NCI-H2029 treated with DMSO at 0.1 percent for 48 hours (cell line): ENCODE results near the gene FGF1.
A peak's percentile ranks its signal among the peaks of the same experiment; 100 is the strongest.

Experiments
- DNase-seq: peaks from one replicate; lab custom pipeline; 2025; lab: John Stamatoyannopoulos, UW

The FGF1 gene

DNA sequence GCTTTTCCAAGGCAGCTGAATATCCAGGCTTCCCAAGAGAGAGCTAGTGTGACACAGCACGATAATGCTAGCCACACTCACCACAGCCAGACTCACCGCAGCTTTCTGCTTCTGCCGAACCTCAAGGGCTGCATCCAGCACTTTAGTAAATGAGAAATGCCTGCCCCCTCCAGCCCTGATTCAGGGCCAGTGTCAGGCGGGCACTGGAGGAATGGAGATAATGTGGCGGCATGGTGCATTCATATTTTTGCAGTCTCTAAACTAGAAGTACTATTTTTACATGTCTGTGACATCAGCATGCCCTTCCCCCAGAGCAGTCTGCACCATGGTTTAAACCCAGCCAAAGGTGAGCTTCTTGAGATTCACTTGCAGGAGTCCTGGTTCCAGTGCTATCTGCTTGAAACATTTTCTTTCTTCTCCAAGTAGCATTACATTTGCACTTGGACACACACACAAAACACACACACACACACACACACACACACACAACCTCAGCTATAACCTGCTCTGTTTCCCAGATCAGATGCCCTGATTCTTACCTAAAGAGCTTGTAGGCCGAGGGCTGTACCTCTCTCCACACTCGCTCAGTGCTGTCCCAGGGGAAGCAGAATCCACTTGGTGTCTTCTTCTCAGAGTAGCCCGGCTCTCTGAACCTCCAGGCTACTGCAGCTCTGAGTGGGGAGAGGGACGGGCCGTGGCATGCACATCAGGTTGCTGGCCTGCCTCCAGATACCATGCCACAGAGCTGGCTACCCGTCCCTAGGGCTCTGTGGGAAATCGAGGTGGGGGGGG, at the start of gene FGF1:
Gene FGF1 (minus strand): TSS at position 673 of the 792 bp plus-strand sequence. CDS start 71,963 bp downstream, outside the sequence.
- DNase-seq = no peak

DNA sequence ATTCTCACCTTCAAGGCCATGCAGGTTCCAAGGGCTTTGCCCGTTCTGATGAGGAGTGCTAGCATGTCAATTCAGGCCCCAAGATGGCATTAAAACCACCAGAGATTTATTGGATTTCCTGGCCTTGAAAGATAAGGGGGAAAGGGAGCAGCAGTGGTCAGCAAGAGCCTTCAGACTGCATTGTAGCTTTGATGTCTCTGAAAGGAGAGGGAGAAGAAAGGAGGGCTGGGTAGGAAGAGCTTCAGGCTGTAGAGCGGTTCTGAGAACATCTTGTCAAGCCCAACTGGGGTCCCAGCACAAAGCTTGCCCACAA, 41.8 kb upstream of the FGF1 start:
- DNase-seq = no peak

GRCh38 chr5:142726188-142726731, 40.4 kb upstream of the FGF1 start:
- DNase-seq = no peak

- DNase-seq = no peak
Observed at GRCh38 chr5:142725231-142726187, 39.6 kb upstream of the FGF1 start.

- no peak for DNase-seq
Observed at GRCh38 chr5:142724821-142725220, 38.9 kb upstream of the FGF1 start.

- no peak for DNase-seq
Observed at GRCh38 chr5:142722896-142723295, 37.0 kb upstream of the FGF1 start.

DNA sequence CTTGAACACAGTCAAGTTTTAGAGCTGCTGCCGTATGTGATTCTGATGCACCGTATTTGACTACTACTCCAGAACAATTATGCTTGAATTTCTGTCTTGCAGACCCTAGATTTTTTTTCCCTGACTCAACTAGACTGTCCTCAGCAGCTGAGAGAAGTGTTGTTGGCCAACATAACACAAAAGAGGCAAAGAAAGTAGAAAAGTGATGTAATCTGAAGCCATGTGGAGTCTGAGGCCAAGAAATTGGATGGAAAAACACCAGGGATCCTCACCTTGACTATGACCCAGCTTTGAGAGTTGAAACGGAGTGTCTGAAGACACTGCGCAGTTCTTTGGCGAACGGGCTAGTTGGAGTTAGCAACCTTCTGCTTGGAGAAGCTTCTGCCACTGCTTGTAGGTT, 36.3 kb upstream of the FGF1 start:
- no peak for DNase-seq

GRCh38 chr5:142720641-142721271, 34.9 kb upstream of the FGF1 start:
- DNase-seq = peak; percentile 76

DNA sequence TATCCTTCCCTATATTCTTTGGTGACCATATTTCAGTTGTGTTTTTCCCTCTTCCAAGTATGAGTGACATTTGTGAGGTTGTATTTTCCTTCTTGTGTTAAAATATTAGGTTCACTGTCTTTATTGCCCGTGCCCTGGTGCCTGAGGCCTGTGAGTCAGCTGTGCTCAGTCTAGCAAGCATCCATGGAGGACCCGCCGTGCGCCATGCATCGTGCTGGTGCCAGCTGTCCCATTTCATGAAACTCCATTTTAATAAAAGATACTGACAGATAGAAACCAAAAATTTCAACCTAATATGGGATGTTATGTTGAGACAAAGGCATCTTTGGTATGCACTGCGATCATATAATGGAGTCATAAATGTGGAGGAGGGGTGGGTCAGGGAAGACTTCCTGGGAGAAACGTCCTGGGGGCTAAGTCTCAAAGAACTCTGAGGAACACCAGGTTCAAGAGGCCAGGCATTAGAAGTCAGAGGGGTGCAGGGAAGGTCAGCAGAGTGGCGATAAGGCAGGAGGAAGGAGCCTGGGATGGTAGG, 34.0 kb upstream of the FGF1 start:
- DNase-seq = no peak

DNA sequence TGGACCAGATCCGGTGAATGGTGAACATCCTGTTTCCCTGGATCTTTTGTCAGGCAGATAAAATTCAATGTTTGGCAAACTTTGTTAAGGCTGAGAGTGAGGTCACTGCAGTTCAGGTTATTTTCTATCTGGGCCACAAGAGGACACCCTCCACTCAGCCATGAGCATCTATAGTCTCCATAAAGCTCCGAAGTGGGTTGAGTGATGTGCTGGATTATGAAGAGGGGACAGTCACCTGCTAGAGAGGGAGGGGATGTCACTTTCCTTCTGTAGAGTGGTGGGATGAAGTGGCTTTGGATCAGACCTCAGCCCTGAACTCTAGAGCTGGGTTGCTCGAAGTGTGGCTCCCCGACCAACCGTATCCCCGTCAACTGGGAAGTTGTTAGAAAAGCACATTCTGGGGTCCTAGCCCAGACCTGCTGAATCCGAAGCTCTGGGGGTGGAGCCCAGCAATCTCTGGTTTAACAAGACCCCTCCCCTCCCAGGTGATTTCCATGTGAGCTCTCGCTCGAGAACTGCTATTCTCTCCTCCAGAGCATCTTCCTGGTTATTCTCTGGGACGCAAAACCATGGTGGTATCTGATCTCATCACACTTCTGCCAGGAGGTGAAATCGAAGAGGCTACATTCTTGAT, 31.8 kb upstream of the FGF1 start:
- peak; percentile 51 for DNase-seq

DNA sequence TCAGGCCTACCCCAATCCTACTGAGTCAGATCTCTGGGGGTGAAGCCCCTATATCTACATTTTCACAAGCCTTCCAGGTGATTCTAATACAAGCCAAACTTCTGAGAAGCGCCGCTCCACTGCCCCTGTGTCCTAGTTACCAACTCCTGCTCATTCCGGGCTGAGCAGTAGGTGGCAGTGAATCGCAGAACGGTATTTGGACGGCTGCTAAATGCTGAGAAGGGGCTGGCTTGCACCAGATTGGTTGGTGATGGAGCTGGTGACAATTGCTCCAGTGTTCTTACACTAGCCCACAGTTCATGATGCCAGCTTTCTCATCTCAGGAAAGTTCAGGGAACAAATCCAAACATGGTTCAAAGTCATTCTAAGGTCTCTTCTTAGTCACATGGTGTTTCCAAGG, 31.1 kb upstream of the FGF1 start:
- no peak for DNase-seq

DNA sequence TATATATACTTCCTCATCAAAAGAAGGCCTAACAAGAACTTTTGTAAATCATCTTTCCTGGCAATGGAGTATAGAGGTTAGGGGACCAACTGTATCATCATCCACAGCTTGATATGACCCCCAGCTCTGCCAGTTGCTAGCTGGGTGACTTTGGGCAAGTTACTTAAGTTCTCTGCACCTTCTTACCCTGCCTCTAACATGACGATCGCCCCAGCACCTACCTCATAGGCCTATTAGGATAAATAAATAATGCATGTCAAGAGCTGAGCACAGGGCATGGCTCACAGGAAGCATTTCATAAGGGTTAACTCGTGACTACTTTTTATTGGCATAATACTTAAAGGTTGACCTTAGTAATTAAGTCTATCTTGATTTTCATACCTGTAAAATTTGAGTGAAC, 29.4 kb upstream of the FGF1 start:
- no peak for DNase-seq

GRCh38 chr5:142713121-142713706, 27.3 kb upstream of the FGF1 start:
- peak; percentile 76 for DNase-seq

- DNase-seq = no peak
Observed at GRCh38 chr5:142703153-142703552, 17.3 kb upstream of the FGF1 start.

- no peak for DNase-seq
Observed at GRCh38 chr5:142701673-142702311, 15.9 kb upstream of the FGF1 start.

DNA sequence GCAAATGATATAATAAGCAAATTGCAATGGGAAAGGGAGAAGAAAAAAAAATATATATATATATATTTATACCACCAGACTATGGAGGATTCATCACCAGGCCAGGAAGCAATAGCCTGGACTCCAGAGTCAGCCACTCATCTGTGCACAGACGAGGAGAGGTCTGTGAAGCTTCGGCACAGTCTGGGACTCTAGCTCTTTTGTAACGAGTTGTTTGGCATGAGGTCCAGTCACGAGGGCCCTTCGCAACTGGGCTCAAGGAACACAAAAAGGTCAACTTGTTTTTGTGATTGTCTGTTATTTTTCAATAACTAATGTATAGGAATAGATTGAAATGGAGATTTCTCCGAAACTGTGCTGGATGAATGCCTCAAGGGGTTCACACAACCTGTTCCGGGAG, 14.7 kb upstream of the FGF1 start:
- no peak for DNase-seq

GRCh38 chr5:142699184-142699720, 13.4 kb upstream of the FGF1 start:
- peak; percentile 88 for DNase-seq

DNA sequence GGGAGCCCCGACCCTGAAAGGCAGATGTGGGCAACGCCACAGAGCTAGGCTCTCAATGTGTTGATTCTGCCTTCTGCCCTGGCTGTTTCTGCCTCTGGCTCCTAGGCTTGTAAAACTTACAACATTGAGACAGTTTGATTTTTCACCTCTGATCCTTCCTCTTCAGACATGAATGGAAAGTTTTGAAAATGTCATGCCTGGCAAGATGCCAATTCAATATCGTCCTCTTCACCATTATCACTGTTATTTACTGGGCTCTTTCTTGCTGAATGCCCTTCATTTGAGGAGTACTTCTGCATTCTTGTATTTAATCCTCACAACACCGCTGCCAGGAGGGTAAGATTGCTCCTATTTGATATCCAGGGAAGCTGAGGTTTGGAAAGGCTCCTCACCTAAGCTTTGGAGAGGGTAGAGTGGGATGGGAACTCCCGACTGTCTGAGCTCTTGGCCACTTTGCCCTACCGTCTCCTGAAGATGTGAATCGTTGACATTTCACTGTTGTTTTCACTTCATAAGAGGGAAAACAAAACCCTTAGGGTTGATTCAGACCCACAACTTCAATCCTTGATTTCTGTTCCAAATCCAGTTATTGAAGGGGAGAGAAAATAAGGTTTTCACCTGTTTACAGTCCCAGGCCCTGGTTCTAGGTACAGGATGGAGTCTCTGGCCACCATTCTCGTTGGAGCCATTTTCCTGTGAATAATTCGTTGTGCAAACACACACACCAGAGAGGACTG, 12.7 kb upstream of the FGF1 start:
- DNase-seq = no peak

DNA sequence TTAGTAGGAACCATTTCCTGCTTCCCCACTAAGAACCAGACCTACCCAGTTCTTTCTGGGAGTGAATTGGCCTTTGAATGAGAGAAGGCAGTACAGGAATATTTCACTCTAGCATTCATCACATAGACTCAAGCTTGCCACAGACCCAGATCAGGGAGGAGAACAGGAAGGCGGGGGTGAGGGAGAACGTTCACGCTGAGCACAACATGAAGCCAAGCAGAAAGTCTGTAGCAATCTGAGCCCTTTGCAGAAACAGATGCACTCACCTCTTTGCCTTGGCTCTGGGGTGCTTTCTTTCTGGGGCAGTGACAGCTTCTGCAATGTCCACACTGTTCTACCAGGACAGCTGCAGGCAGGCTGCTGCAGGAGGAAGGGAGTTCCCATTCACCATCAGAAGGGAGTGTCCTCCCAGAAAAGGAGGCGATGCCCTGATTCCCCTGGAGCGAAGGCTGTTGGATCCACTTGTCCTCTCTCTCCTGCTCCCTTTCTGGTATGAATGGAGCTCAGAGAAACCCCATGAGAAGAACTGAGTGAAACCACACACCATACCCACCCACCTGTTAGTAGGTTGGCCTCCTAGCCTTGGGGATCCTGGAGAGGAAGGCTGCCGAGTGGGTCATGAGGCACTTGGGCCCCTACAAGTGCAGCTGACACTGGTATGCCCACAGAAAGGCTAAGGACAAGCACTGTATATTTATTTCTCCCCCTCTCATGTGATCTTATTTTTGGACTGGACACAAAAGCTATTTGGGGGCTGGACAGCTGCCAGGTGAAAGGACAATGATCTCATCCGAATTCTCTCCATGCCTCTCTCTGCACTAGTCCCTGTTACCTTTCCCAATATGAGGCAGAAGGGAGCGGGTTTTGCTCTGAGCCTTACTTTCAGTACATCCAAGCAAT, 11.7 kb upstream of the FGF1 start:
- DNase-seq = peak; percentile 86
